Right lobe of liver (tissue), 6 donors: ENCODE measurements around the gene KCTD15. TPM values are rescaled to one million over a fixed set of nuclear protein-coding genes. Genes with fewer than 3 reads are reported as not detected.

Experiments used
- ATAC-seq, 4 donors: fragments of 200-7000 bp; cut with Tn5 transposase; one replicate each; pipeline ENCODE4 v1.9.1; 2020; ENCODE audit warnings: mild to moderate bottlenecking in 4 of 4, moderate library complexity in 4 of 4
- DNase-seq, 3 donors: peaks; one replicate each; pipeline ENCODE4 v3.0.0-alpha.2; 2020
- H3K27ac ChIP-seq, 3 donors: fragments of 200-600 bp; one replicate each; pipeline ENCODE4 v1.8.0; 2022
- H3K27me3 ChIP-seq, 2 donors: fragments of 200-600 bp; one replicate each; pipeline ENCODE4 v1.8.0; 2022
- H3K36me3 ChIP-seq, 4 donors: fragments of 200-600 bp; sonication (generic) in 1 of 4; one replicate each; pipeline versions ENCODE4 v1.5.1 to v1.8.0; 2017 to 2022; ENCODE audit warnings: control low read depth in 1 of 4
- H3K4me1 ChIP-seq, 4 donors: fragments of 200-600 bp; sonication (generic) in 1 of 4; one replicate each; pipeline versions ENCODE4 v1.5.1 to v1.8.0; 2017 to 2022; ENCODE audit warnings: control low read depth in 1 of 4
- H3K4me3 ChIP-seq, 3 donors: fragments of 200-600 bp; one replicate each; pipeline ENCODE4 v1.8.0; 2022
- H3K9me3 ChIP-seq, 4 donors: fragments of 200-600 bp; sonication (generic) in 1 of 4; one replicate each; pipeline versions ENCODE4 v1.5.1 to v1.8.0; 2017 to 2022; ENCODE audit warnings: control low read depth in 1 of 4
- POLR2A ChIP-seq: fragments of 450-650 bp; IDR thresholded peaks from one replicate; pipeline ENCODE4 v1.6.1; 2017; ENCODE audit warnings: antibody characterized with exemption, mild to moderate bottlenecking
- WGBS: methylation state at CpG from one replicate; pipeline ENCODE4 v1.1.6; 2018; ENCODE audit warnings: low coverage, low lambda C conversion rate; ENCODE audit not compliant: insufficient coverage; ENCODE audit errors: missing lambda C conversion rate; 5-methylcytosine and 5-hydroxymethylcytosine counted together
- intact Hi-C, 2 donors: fragments of 100-400 bp; cut with DNase I; formaldehyde crosslinking; loops; one replicate each; pipeline versions ENCODE4 v1.11.2 to v1.14.1; 2022
- total RNA-seq, 6 experiments: library from RNA; depleted of rRNA in 2 of 6; stranded (reverse); fragments of >200 nt in 2 of 6; fragmentation: NEBNext Ultra II Directional in 3 of 6; extraction: Animal tissue kit (Norgen Biotek cat#: 25700) in 3 of 6; gene quantifications; one replicate each; pipeline versions ENCODE4 v1.1.0 to v1.2.4, GENCODE V29; 2016 to 2023
- TF ChIP-seq, protein P1 (sequence below), 4 donors: fragments of 200-600 bp in 3 of 4; fragments of 450-650 bp in 1 of 4; IDR thresholded peaks; one replicate each; pipeline versions ENCODE4 v1.5.1 to v1.8.0; 2016 to 2022; ENCODE audit warnings: antibody characterized with exemption in 4 of 4, mild to moderate bottlenecking in 2 of 4
- donor health status: DM: no; HTN: yes; CAD: no.
- donor health status: DM: no; HTN: no; CAD: no.
- donor health status: DM: no; HTN: no; CAD: no.
- donor health status: DM: no; HTN: yes; CAD: no.
- donor health status: DM: no; HTN: yes; CAD: no.

The KCTD15 gene
- total RNA-seq, 6 experiments from 2014 or later, result 5.0 to 27.0 (median 11.5) TPM

- DNase-seq, result no peak
- TF ChIP-seq POLR2A, result no peak
- TF ChIP-seq, protein P1, sequence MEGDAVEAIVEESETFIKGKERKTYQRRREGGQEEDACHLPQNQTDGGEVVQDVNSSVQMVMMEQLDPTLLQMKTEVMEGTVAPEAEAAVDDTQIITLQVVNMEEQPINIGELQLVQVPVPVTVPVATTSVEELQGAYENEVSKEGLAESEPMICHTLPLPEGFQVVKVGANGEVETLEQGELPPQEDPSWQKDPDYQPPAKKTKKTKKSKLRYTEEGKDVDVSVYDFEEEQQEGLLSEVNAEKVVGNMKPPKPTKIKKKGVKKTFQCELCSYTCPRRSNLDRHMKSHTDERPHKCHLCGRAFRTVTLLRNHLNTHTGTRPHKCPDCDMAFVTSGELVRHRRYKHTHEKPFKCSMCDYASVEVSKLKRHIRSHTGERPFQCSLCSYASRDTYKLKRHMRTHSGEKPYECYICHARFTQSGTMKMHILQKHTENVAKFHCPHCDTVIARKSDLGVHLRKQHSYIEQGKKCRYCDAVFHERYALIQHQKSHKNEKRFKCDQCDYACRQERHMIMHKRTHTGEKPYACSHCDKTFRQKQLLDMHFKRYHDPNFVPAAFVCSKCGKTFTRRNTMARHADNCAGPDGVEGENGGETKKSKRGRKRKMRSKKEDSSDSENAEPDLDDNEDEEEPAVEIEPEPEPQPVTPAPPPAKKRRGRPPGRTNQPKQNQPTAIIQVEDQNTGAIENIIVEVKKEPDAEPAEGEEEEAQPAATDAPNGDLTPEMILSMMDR (IDR thresholded peaks at IDR 0.05), result no peak
Observed at GRCh38 chr19:33777351-33777750, 19.3 kb upstream of the KCTD15 start.

DNA sequence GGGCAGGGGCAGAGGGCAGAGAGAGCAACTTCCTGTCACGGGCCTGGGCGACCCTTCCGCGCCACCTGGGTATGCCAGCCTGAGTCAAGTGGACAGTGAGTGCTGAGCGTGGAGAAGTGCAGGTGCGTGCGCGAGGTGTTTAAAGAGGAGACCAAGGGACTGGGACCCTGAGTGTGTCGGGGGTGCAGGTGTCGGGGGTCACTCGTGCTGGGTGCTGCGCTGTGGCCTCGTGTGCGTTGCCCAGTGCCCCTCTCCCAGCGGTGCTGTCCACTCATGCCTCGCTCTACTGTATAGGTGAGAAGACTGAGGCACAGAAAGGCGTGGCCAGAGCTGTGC, 18.9 kb upstream of the KCTD15 start:
- TF ChIP-seq POLR2A, result no peak
- TF ChIP-seq, protein P1 (IDR thresholded peaks at IDR 0.05), result no peak
- no peak for ATAC-seq
- no peak overlapping the region for H3K27ac ChIP-seq
- H3K4me1 ChIP-seq, result no peaks in the 10 kb centered on the region
- H3K36me3 ChIP-seq, result no peaks in the 10 kb centered on the region
- WGBS, result 36% methylated on average over 5 of the region's 17 CpGs
- intact Hi-C loops, result loop anchor here (5.0 to 10.0 kb wide), 3 partner anchors 227 to 320 kb away; no protein-coding TSS in a partner anchor
- no peak for DNase-seq
- H3K27me3 ChIP-seq, result no peaks in the 10 kb centered on the region
- no peaks in the 10 kb centered on the region for H3K9me3 ChIP-seq
- H3K4me3 ChIP-seq, result no peak overlapping the region

More at GRCh38 chr19:33777351-33777750, 19.3 kb upstream of the KCTD15 start:
- H3K27ac ChIP-seq, result no peak overlapping the region
- 74% methylated on average over 6 of the region's 9 CpGs for WGBS
- intact Hi-C loops, result loop anchor here (5.0 to 10.0 kb wide), 3 partner anchors 227 to 320 kb away; no protein-coding TSS in a partner anchor
- H3K9me3 ChIP-seq, result no peaks in the 10 kb centered on the region
- ATAC-seq, result no peak
- H3K4me3 ChIP-seq, result no peak overlapping the region
- no peaks in the 10 kb centered on the region for H3K27me3 ChIP-seq
- no peaks in the 10 kb centered on the region for H3K4me1 ChIP-seq
- no peaks in the 10 kb centered on the region for H3K36me3 ChIP-seq

GRCh38 chr19:33778089-33778791, 18.4 kb upstream of the KCTD15 start:
- no peak for TF ChIP-seq POLR2A
- TF ChIP-seq, protein P1 (IDR thresholded peaks at IDR 0.05), result peak; percentile 100
- WGBS, result 40% methylated on average over 7 of the region's 49 CpGs
- ATAC-seq, result peak; percentile 90 to 98 (median 96)
- no peaks in the 10 kb centered on the region for H3K27me3 ChIP-seq
- DNase-seq, result peak; percentile 85 to 89 (median 88)
- no peak overlapping the region for H3K27ac ChIP-seq
- no peak overlapping the region for H3K4me3 ChIP-seq
- intact Hi-C loops, result loop anchor here (5.0 to 10.0 kb wide), 3 partner anchors 227 to 319 kb away; no protein-coding TSS in a partner anchor
- H3K9me3 ChIP-seq, result no peaks in the 10 kb centered on the region
- no peaks in the 10 kb centered on the region for H3K4me1 ChIP-seq
- H3K36me3 ChIP-seq, result no peaks in the 10 kb centered on the region

DNA sequence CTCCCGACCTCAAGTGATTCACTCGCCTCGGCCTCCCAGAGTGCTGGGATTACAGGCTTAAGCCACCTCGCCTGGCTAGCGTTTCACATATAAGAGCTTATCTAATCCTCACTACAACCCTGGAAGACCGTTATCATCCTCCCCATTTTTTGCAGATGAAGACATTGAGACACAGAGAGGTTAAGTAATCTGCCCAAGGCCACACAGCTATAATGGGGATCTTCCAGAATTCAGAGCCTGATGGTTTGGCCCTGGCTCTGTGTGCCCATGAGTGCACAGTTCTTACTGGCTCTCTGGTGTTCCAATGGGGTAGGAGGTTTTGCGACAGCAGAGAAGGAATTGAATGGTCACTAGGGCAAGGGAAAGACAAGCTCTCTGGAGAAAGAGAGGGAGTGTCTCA, 16.8 kb upstream of the KCTD15 start:
- H3K9me3 ChIP-seq, result no peaks in the 10 kb centered on the region
- H3K4me1 ChIP-seq, result no peaks in the 10 kb centered on the region
- WGBS, result 66% methylated on average over 7 of the region's 7 CpGs
- no peak overlapping the region for H3K4me3 ChIP-seq
- no peaks in the 10 kb centered on the region for H3K27me3 ChIP-seq
- TF ChIP-seq, protein P1 (IDR thresholded peaks at IDR 0.05), result no peak
- TF ChIP-seq POLR2A, result no peak
- ATAC-seq (no peak), DNase-seq (no peak)
- H3K36me3 ChIP-seq, result no peaks in the 10 kb centered on the region
- no peak overlapping the region for H3K27ac ChIP-seq
- intact Hi-C loops, result loop anchor here (5.0 to 10.0 kb wide), 3 partner anchors 225 to 317 kb away; no protein-coding TSS in a partner anchor
